Heart left ventricle (tissue), 13 donors: Measurements from ENCODE around the gene NPHP1.
"Not testable (repeated sequence)": the region's sequence is repeated elsewhere in the genome, so short reads cannot be mapped to it uniquely, and the experiment has no call there.

ENCODE experiments used
- POLR2A ChIP-seq, 2 donors: fragments of 450-650 bp; IDR thresholded peaks; one replicate each; pipeline ENCODE4 v1.6.1; 2017; ENCODE audit warnings: antibody characterized with exemption in 2 of 2, mild to moderate bottlenecking in 2 of 2, moderate library complexity in 2 of 2
- TF ChIP-seq, protein P1 (sequence below), 12 donors: fragments of 200-600 bp; sonication (generic) in 4 of 12; IDR thresholded peaks; one replicate each; pipeline versions ENCODE4 v1.5.0 to v1.8.0; 2018 to 2022; ENCODE audit warnings: antibody characterized with exemption in 12 of 12, mild to moderate bottlenecking in 5 of 12
- donor health status: ischemic (EF 13 %, LVEDD 7.1; RV severe dilation, severe dysfunction).
- donor health status: DM: no; HTN: yes; CAD: no.
- donor health status: DM: no; HTN: no; CAD: no.
- donor health status: ischemic (EF 25% LVEDD 6.9; RV normal size, moderate dysfunction).
- donor health status: ischemic (EF 25% LVEDD 5.7; RV mildly dilated, moderate dysfunction).
- donor health status: ischemic (EF 35%, LVEDD 5.7; RV mildly dilated, moderate dysfunction).
- donor health status: nonischemic (EF 11% LVEDD 7.7; RV severe dilation, severe dysfunction).
- donor health status: DM: yes; HTN: yes; CAD: no.
- donor health status: PGD.
- donor health status: ischemic (EF 29% LVEDD 5.4; RV normal size, mild dysfunction).
- donor health status: nonischemic (EF 23%, LVEDD 6.1; RV moderate dilation, normal function).

DNA sequence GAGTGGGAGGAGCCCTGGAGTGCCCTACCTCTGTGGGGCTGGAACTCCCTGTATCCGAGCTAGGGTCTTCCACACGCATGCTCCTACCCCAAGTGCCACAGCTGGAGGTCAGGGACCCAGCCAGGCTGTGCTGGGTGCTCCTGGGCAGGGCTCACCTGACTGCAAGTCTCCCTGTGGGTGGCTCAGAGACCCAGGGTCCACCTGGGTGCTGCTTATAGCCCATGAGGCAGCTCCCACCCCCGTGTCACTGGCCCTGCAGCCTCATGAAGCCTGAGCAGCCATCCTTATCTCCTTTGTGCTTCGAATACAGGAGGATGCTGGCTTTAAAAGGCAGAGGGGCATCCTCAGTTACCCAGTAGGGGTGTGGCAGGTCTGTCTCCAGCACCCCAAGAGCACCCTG, 103.9 kb downstream of the NPHP1 start:
- TF ChIP-seq, protein P1, sequence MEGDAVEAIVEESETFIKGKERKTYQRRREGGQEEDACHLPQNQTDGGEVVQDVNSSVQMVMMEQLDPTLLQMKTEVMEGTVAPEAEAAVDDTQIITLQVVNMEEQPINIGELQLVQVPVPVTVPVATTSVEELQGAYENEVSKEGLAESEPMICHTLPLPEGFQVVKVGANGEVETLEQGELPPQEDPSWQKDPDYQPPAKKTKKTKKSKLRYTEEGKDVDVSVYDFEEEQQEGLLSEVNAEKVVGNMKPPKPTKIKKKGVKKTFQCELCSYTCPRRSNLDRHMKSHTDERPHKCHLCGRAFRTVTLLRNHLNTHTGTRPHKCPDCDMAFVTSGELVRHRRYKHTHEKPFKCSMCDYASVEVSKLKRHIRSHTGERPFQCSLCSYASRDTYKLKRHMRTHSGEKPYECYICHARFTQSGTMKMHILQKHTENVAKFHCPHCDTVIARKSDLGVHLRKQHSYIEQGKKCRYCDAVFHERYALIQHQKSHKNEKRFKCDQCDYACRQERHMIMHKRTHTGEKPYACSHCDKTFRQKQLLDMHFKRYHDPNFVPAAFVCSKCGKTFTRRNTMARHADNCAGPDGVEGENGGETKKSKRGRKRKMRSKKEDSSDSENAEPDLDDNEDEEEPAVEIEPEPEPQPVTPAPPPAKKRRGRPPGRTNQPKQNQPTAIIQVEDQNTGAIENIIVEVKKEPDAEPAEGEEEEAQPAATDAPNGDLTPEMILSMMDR (IDR thresholded peaks at IDR 0.05): not testable (repeated sequence)
- not testable (repeated sequence) for TF ChIP-seq POLR2A (IDR thresholded peaks at IDR 0.05)
